Measurements from ENCODE around the gene SYMPK.
"Not testable (repeated sequence)": the region's sequence is repeated elsewhere in the genome, so short reads cannot be mapped to it uniquely, and the experiment has no call there.

- not testable (repeated sequence) for TF ChIP-seq CTCF (IDR thresholded peaks at IDR 0.05; ENCODE audit: low read depth, low read length, poor library complexity, severe bottlenecking); EZH2phosphoT487 (IDR thresholded peaks at IDR 0.05; ENCODE audit: borderline replicate concordance, low read length)
These were observed 4.3 kb upstream of the SYMPK start for GRCh38 chr19:45867241-45867640.

Measured in DOHH2 (cell line).